ENCODE data around the gene NDUFA5.

The NDUFA5 gene

DNA sequence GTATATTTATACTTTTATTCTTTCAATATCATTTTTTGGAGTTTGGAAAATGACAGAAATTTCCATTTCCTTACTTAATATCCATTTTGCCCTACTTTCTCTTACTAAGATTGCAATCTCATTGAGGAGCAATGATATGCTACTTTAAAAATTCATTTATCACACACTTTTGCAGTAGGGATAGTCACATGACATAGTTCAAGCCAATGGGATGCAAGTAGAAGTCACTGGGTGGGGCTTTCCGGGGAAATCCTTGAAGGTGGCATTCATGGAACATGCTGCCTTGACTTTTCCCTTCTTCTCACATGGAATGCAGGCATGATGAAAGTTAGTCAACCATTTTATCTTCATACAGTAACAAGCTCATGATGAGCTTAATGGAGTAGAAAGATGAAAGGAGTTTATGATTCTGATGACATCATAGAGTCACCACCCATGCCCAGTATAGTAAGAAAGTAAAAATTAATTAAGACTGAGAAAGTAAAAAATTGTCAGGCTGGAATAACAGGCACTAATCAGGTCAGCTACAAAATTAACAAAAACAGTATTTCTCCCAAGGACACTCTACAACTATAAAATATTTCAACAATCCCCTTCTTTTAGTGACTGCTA is 56.6 kb downstream of the NDUFA5 start:
- DNase-seq = no peak

DNA sequence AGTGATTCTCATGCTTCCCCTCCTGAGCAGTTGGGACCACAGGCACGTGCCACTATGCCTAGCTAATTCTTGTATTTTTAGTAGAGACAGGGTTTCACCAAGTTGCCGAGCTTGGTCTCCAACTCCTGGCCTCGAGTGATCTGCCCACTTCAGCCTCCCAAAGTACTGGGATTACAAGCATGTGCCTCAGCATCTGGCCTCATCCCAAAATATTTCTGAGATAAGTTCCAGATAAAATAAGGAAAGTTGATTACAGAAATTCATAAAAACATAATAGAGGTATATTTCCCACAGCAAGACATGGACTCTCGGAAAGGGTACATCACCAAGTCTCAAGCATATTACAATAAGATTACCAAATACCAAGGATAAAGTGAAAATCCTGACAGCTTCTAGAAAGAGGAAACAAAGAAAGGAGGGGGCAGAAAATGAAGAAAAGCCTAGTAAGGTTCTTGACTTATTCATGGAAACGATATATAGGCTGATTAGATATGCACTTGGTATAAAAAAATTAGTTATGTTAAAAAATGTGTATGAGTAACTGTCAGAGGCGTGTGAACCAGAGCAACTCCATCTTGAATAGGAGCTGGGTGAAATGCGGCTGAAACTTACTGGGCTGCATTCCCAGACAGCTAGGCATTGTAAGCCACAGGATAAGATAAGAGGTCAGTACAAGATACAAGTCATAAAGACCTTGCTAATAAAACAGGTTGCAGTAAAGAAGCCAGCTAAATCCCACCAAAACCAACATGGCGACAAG is 58.2 kb downstream of the NDUFA5 start:
- no peak for DNase-seq

DNA sequence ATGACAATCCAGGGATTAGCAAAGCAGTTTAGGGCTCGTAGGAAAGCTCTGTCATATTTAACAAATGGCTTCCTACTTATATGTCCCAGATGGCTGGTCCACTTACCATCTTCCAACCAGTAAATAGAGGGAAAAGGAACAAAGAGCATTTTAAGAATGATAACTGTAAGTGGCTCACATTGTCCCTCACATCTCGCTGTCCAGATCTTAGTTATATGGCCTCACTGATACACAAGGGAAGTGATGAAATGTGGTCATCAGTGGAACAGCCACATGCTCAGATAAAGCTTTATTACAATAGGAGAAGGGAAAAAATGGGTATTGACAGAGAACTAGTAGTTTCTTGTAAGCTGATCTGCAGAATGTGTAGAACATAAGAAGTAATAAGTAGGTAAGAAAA is 59.0 kb downstream of the NDUFA5 start:
- no peak for DNase-seq

DNA sequence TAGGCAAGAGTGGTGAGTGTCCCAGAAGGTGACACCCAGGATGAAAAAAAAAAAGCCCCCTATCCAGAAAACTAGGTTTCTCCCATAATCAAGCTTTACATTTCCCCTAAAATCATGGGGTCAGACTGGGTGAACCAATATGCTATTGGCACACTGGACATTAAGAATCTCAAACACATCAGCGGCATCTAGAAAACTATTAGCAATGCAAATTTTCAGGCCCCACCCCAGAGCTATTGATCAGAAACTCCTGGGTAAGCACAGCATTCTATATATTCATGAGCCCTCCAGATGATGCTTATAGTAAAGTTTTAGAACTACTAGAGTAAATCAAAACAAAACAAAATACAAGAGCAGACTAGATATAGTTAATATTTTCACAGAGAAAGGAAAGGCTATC is 59.6 kb downstream of the NDUFA5 start:
- no peak for DNase-seq

DNA sequence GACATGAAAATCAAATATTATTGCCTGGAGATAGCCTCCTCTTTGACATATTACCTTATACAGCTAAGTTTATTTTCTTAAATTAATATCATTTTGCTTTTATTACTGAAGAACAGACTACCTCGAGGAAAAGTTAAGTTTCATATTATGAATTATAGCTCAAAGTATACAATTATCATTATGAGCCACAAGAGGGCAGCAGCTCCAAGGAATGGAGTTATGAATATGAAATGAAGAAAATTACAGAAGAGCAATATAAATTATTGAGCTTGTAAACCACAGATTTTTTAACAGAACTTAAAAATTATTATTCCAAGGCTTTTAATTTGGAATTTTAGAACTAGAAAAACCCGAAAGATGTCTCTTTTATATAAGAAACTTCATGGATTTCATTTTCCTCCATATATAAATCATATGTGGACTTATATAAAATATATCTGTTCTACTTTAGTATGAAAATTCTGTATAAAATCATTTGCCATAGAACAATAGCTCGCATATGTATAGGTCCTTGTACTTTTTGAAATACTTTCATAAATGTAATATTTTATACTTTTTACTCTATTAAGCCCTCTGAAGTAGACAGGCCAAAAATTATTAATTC is 63.3 kb downstream of the NDUFA5 start:
- no peak for DNase-seq

DNA sequence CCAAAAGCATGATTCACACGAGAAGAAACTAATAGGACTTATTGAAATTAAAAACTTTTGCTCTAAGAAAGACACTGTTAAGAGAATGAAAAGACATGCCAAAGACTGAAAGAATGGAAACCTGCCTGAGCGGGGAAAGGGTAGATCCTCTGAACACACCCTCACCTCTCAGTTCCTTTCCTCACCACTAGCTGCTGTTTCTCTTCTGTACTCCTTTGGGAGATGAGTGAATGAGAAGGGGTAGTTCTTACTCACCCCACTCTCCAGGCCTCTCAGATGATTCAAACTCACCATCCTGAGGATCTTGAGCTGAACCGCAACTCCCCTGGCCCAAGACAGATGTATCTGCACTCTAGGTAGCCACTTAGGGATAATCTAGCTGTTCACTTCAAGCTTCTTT is 65.1 kb downstream of the NDUFA5 start:
- DNase-seq = no peak
